CD14-positive monocyte (primary cell): ENCODE results near the gene NAGPA. TPM values are rescaled to one million over a fixed set of nuclear protein-coding genes. Genes with fewer than 3 reads are reported as not detected.

Source experiments
- DNase-seq, 3 donors: peaks; one replicate each; pipeline ENCODE4 v3.0.0-alpha.2; 2011 to 2022
- H2AFZ ChIP-seq: 2 replicates; pipeline ENCODE4 v1.6.0; 2012; ENCODE audit warnings: mild to moderate bottlenecking, low read depth, low read length, inconsistent platforms; ENCODE audit not compliant: insufficient read depth, poor library complexity, severe bottlenecking
- H3K27ac ChIP-seq, 2 donors: 1 replicate in 1 of 2; 2 replicates in 1 of 2; pipeline ENCODE4 v1.5.1; 2012 to 2013; ENCODE audit warnings: low read length in 2 of 2, control low read depth in 1 of 2, inconsistent platforms in 1 of 2, low read depth in 1 of 2, mild to moderate bottlenecking in 1 of 2
- H3K27me3 ChIP-seq, 2 donors: one replicate each; pipeline versions ENCODE4 v1.6.0 to v1.6.1; 2011 to 2013; ENCODE audit warnings: low read length in 2 of 2; ENCODE audit not compliant: control insufficient read depth in 2 of 2, insufficient read depth in 2 of 2
- H3K36me3 ChIP-seq, 2 donors: replicated peaks in 1 of 2; 1 replicate in 1 of 2; 2 replicates in 1 of 2; pipeline versions ENCODE4 v1.5.1 to v1.6.1; 2012 to 2013; ENCODE audit warnings: low read length in 2 of 2, control low read depth in 1 of 2, inconsistent platforms in 1 of 2, mild to moderate bottlenecking in 1 of 2; ENCODE audit not compliant: insufficient read depth in 2 of 2, control insufficient read depth in 1 of 2
- H3K4me1 ChIP-seq, 2 donors: 1 replicate in 1 of 2; 2 replicates in 1 of 2; pipeline versions ENCODE4 v1.5.1 to v1.6.1; 2012 to 2013; ENCODE audit warnings: low read length in 2 of 2, control low read depth in 1 of 2, inconsistent platforms in 1 of 2, mild to moderate bottlenecking in 1 of 2, moderate library complexity in 1 of 2; ENCODE audit not compliant: insufficient read depth in 2 of 2, control insufficient read depth in 1 of 2
- H3K4me2 ChIP-seq: replicated peaks from 2 replicates; pipeline ENCODE3; 2012; ENCODE audit warnings: low read length, moderate library complexity, mild to moderate bottlenecking; ENCODE audit not compliant: poor library complexity, severe bottlenecking; ENCODE audit errors: extremely low read depth
- H3K4me3 ChIP-seq, 3 experiments: fragments of 200-600 bp in 1 of 3; sonication (generic) in 1 of 3; replicated peaks in 1 of 3; 1 replicate in 2 of 3; 2 replicates in 1 of 3; pipeline ENCODE4 v1.5.1; 2011 to 2013; ENCODE audit warnings: low read length in 3 of 3, mild to moderate bottlenecking in 3 of 3, control low read depth in 2 of 3, low read depth in 2 of 3, inconsistent platforms in 1 of 3, moderate library complexity in 1 of 3
- H3K79me2 ChIP-seq: 2 replicates; pipeline ENCODE4 v1.6.0; 2012; ENCODE audit warnings: mild to moderate bottlenecking, control low read depth, inconsistent platforms, low read length, moderate library complexity; ENCODE audit not compliant: insufficient read depth
- H3K9ac ChIP-seq: 2 replicates; pipeline ENCODE4 v1.6.0; 2017; ENCODE audit warnings: low read length, mild to moderate bottlenecking; ENCODE audit not compliant: insufficient read depth, poor library complexity, severe bottlenecking
- H3K9me3 ChIP-seq, 2 donors: replicated peaks in 1 of 2; 1 replicate in 1 of 2; 2 replicates in 1 of 2; pipeline versions ENCODE4 v1.5.1 to v1.6.1; 2012 to 2013; ENCODE audit warnings: low read length in 2 of 2, control low read depth in 1 of 2; ENCODE audit not compliant: control insufficient read depth in 1 of 2, insufficient read depth in 1 of 2
- H4K20me1 ChIP-seq: 2 replicates; pipeline ENCODE4 v1.6.0; 2012; ENCODE audit warnings: mild to moderate bottlenecking, low read length, control low read depth, moderate library complexity; ENCODE audit not compliant: insufficient read depth
- H3K27ac Mint-ChIP-seq, 7 donors: one replicate each; pipeline ENCODE4 v1.8.0; 2020; ENCODE audit warnings: mild to moderate bottlenecking in 7 of 7, mixed read lengths in 7 of 7, moderate library complexity in 6 of 7, inconsistent platforms in 2 of 7
- H3K27me3 Mint-ChIP-seq, 3 donors: one replicate each; pipeline ENCODE4 v1.8.0; 2021 to 2022; ENCODE audit warnings: low read depth in 3 of 3, mild to moderate bottlenecking in 3 of 3, mixed read lengths in 3 of 3, moderate library complexity in 3 of 3, inconsistent platforms in 1 of 3
- H3K36me3 Mint-ChIP-seq, 2 donors: one replicate each; pipeline ENCODE4 v1.8.0; 2020; ENCODE audit warnings: mixed read lengths in 2 of 2, inconsistent platforms in 1 of 2, mild to moderate bottlenecking in 1 of 2
- H3K4me1 Mint-ChIP-seq: one replicate; pipeline ENCODE4 v1.8.0; 2020; ENCODE audit warnings: mild to moderate bottlenecking, mixed read lengths
- H3K4me3 Mint-ChIP-seq, 2 donors: one replicate each; pipeline ENCODE4 v1.8.0; 2020; ENCODE audit warnings: mild to moderate bottlenecking in 2 of 2, mixed read lengths in 2 of 2, moderate library complexity in 1 of 2
- H3K9me3 Mint-ChIP-seq, 7 donors: one replicate each; pipeline ENCODE4 v1.8.0; 2020 to 2022; ENCODE audit warnings: mixed read lengths in 7 of 7, mild to moderate bottlenecking in 6 of 7, moderate library complexity in 6 of 7, inconsistent platforms in 2 of 7
- CTCF ChIP-seq: fragments of 200-600 bp; IDR thresholded peaks from one replicate; pipeline ENCODE4 v1.8.0; 2022; ENCODE audit warnings: antibody characterized with exemption, mild to moderate bottlenecking
- whole genome bisulfite sequencing: methylation state at CpG from one replicate; pipeline ENCODE4 v1.1.5; 2013; ENCODE audit warnings: missing lambda C conversion rate; ENCODE audit not compliant: insufficient coverage; 5-methylcytosine and 5-hydroxymethylcytosine counted together
- intact Hi-C, 2 donors: fragments of 100-400 bp; cut with micrococcal nuclease; formaldehyde crosslinking; loops; one replicate each; pipeline versions ENCODE4 v1.15.0 to v1.15.1; 2023
- polyA plus RNA-seq, 3 donors: library from polyadenylated mRNA; depleted of rRNA in 1 of 3; unstranded in 2 of 3; stranded (reverse) in 1 of 3; fragments of 300-500 nt in 2 of 3; fragments of >200 nt in 1 of 3; fragmentation: Illumina TruSeq in 2 of 3; gene quantifications; 1 replicate in 2 of 3; 2 replicates in 1 of 3; pipeline ENCODE4 v1.2.3, GENCODE V29; 2012 to 2021

NAGPA gene
- polyA plus RNA-seq, 3 donors: 44.1 to 51.5 (median 44.9) TPM

GRCh38 chr16:5028950-5029475 is 4.7 kb downstream of the NAGPA start:
- Mint-ChIP-seq H3K4me1 (peaks cover 22% of the 10 kb centered on the region), H3K9me3 (peaks cover 0 to 2% (median 0%) of the 10 kb centered on the region in 7 donors), H3K27me3 (peaks cover 0 to 3% (median 0%) of the 10 kb centered on the region in 3 donors), H3K27ac (peak overlapping the region in 1 of 7 donors; percentile 58), H3K36me3 (peaks cover 51 to 71% of the 10 kb centered on the region in 2 donors), H3K4me3 (no peak overlapping the region)
- Histone ChIP-seq H3K27me3 (no peaks in the 10 kb centered on the region), H3K27ac (no peak overlapping the region), H3K36me3 (peaks cover 39 to 69% of the 10 kb centered on the region in 2 donors), H4K20me1 (peaks cover 14% of the 10 kb centered on the region), H3K9me3 (no peaks in the 10 kb centered on the region), H3K4me3 (no peak overlapping the region), H2AFZ (no peak overlapping the region), H3K4me2 (no peak overlapping the region), H3K79me2 (peaks cover 8% of the 10 kb centered on the region), H3K4me1 (peaks cover 12 to 15% of the 10 kb centered on the region in 2 donors), H3K9ac (no peak overlapping the region)
- 94% methylated on average over 14 of the region's 18 CpGs for WGBS
- TF ChIP-seq CTCF: no peak
- intact Hi-C loops: no loop called here
- no peak for DNase-seq

GRCh38 chr16:5027575-5028235 is 6.0 kb downstream of the NAGPA start:
- 98% methylated on average over 23 of the region's 32 CpGs for WGBS
- H4K20me1 ChIP-seq: peaks cover 10% of the 10 kb centered on the region
- Mint-ChIP-seq H3K36me3 (peaks cover 51 to 71% of the 10 kb centered on the region in 2 donors), H3K4me3 (no peak overlapping the region), H3K27me3 (peaks cover 0 to 3% (median 0%) of the 10 kb centered on the region in 3 donors), H3K9me3 (peaks cover 0 to 2% (median 0%) of the 10 kb centered on the region in 7 donors), H3K4me1 (peaks cover 17% of the 10 kb centered on the region), H3K27ac (peak overlapping the region in 1 of 7 donors; percentile 66)
- no peak for TF ChIP-seq CTCF
- no peaks in the 10 kb centered on the region for H3K27me3 ChIP-seq
- no peak overlapping the region for H3K4me3 ChIP-seq
- H3K9me3 ChIP-seq: no peaks in the 10 kb centered on the region
- DNase-seq: no peak
- H3K4me2 ChIP-seq: no peak overlapping the region
- peaks cover 39 to 69% of the 10 kb centered on the region in 2 donors for H3K36me3 ChIP-seq
- peaks cover 4% of the 10 kb centered on the region for H3K79me2 ChIP-seq
- H2AFZ ChIP-seq: no peak overlapping the region
- H3K27ac ChIP-seq: no peak overlapping the region
- no peak overlapping the region for H3K9ac ChIP-seq
- peaks cover 6 to 9% of the 10 kb centered on the region in 2 donors for H3K4me1 ChIP-seq
- intact Hi-C loops: no loop called here
